Panc1 (cell line): ENCODE measurements around the gene CARD10. TPM values are rescaled to one million over a fixed set of nuclear protein-coding genes. Genes with fewer than 3 reads are reported as not detected.

Experiments
- ATAC-seq: fragments of 200-7000 bp; cut with Tn5 transposase; 2 replicates; pipeline ENCODE4 v1.9.1; 2020; ENCODE audit warnings: mild to moderate bottlenecking, moderate library complexity
- BruUV-seq: library from RNA; stranded (reverse); fragments of 400-500 nt; replicated peaks from 2 replicates; lab custom pipeline; 2021; lab: Mats Ljungman, UMichigan
- CTCF ChIA-PET: fragments of 300-600 bp; sonication (Branson Sonifier 250); formaldehyde crosslinking; loops from one replicate; lab custom pipeline; 2022; ENCODE audit warnings: antibody characterized with exemption; lab: Charles Lee
- POLR2A ChIA-PET: fragments of 300-600 bp; sonication (Branson Sonifier 250); formaldehyde crosslinking; loops from one replicate; lab custom pipeline; 2022; ENCODE audit warnings: antibody characterized with exemption; lab: Charles Lee
- DNase-seq: peaks from one replicate; pipeline ENCODE4 v3.0.0-alpha.2; 2010; ENCODE audit warnings: low read depth, low spot score
- H3K27ac ChIP-seq: 2 replicates; pipeline ENCODE4 v1.5.1; 2011; ENCODE audit warnings: mild to moderate bottlenecking, low read length, inconsistent platforms
- H3K27me3 ChIP-seq: fragments of 200-500 bp; sonication (Bioruptor generic); 2 replicates; pipeline ENCODE4 v1.6.0; 2014; ENCODE audit warnings: low read length, inconsistent platforms; ENCODE audit not compliant: control insufficient read depth, insufficient read depth
- H3K36me3 ChIP-seq: fragments of 200-500 bp; sonication (Bioruptor generic); 2 replicates; pipeline ENCODE4 v1.5.1; 2014; ENCODE audit warnings: inconsistent platforms, mild to moderate bottlenecking, low read length, moderate library complexity; ENCODE audit not compliant: control insufficient read depth, insufficient read depth
- H3K4me1 ChIP-seq: 2 replicates; pipeline ENCODE4 v1.5.1; 2011; ENCODE audit warnings: inconsistent platforms, mild to moderate bottlenecking, low read length, moderate library complexity; ENCODE audit not compliant: control insufficient read depth, insufficient read depth
- H3K4me3 ChIP-seq, 2 experiments: 2 replicates each; pipeline ENCODE4 v1.5.1; 2011 to 2012; ENCODE audit warnings: low read depth in 2 of 2, low read length in 2 of 2, mild to moderate bottlenecking in 2 of 2, inconsistent platforms in 1 of 2, moderate library complexity in 1 of 2
- H3K9me3 ChIP-seq: fragments of 200-500 bp; sonication (Bioruptor generic); 2 replicates; pipeline ENCODE4 v1.5.1; 2014; ENCODE audit warnings: low read depth, mild to moderate bottlenecking, inconsistent platforms, low read length, moderate library complexity; ENCODE audit not compliant: control insufficient read depth, insufficient read depth
- CTCF ChIP-seq: fragments of 450-650 bp; IDR thresholded peaks from 2 replicates; pipeline ENCODE4 v1.5.1; 2017; ENCODE audit warnings: mild to moderate bottlenecking
- POLR2AphosphoS5 ChIP-seq: IDR thresholded peaks from 2 replicates; pipeline ENCODE4 v1.6.1; 2012; ENCODE audit warnings: mild to moderate bottlenecking, low read depth, low read length, moderate library complexity
- REST ChIP-seq, 2 experiments: IDR thresholded peaks; 2 replicates each; pipeline ENCODE4 v1.6.1; 2011 to 2012; ENCODE audit warnings: low read depth in 2 of 2, control low read depth in 1 of 2, low read length in 1 of 2, mild to moderate bottlenecking in 1 of 2, moderate library complexity in 1 of 2; ENCODE audit not compliant: insufficient read depth in 1 of 2
- SIN3A ChIP-seq: IDR thresholded peaks from 2 replicates; pipeline ENCODE4 v1.6.1; 2012; ENCODE audit warnings: low read depth, mild to moderate bottlenecking, low read length, moderate library complexity, borderline replicate concordance; ENCODE audit not compliant: insufficient read depth
- TCF7L2 ChIP-seq: IDR thresholded peaks from 2 replicates; pipeline ENCODE4 v1.6.1; 2011; ENCODE audit warnings: mild to moderate bottlenecking, low read depth, low read length, inconsistent platforms
- in situ Hi-C: cut with HindIII; loops from 2 replicates; pipeline ENCODE4 v1.10.0; 2016; ENCODE audit warnings: low sequenced_read_pairs, low pct_unique_long_range_greater_than_20kb
- intact Hi-C: fragments of 100-400 bp; cut with micrococcal nuclease; formaldehyde crosslinking; loops from one replicate; pipeline ENCODE4 v1.10.0; 2022; ENCODE audit not compliant: unreplicated experiment
- total RNA-seq: library from RNA; stranded (reverse); gene quantifications from one replicate; pipeline ENCODE4 v1.2.1, GENCODE V29; 2021; ENCODE audit not compliant: unreplicated experiment

Gene CARD10
- total RNA-seq, 1 experiment from 2014 or later: 43.1 TPM

- Histone ChIP-seq H3K27me3 (no peaks in the 10 kb centered on the region), H3K4me3 (no peak overlapping the region), H3K36me3 (no peaks in the 10 kb centered on the region), H3K9me3 (no peaks in the 10 kb centered on the region), H3K27ac (peak overlapping the region; percentile 34; the same call in 1 of the 2 replicates), H3K4me1 (peaks cover 24% of the 10 kb centered on the region)
- ATAC-seq: peak; percentile 69
- CTCF ChIA-PET: no interaction called here
- BruUV-seq: no TSS peak
- in situ Hi-C loops: no loop called here
- DNase-seq: no peak
- TF ChIP-seq SIN3A: no peak
- POLR2A ChIA-PET: no interaction called here
- intact Hi-C loops: no loop called here
Measured at GRCh38 chr22:37492428-37493344, 26.5 kb downstream of the CARD10 start.

GRCh38 chr22:37491559-37492427 is 27.4 kb downstream of the CARD10 start:
- BruUV-seq: no TSS peak
- intact Hi-C loops: no loop called here
- DNase-seq: no peak
- ATAC-seq: no peak
- no peaks in the 10 kb centered on the region for H3K27me3 ChIP-seq
- H3K27ac ChIP-seq: no peak overlapping the region
- ChIA-PET POLR2A (no interaction called here), CTCF (interaction anchor here (0.6 kb wide), 1 partner anchor 190 kb away, joined by 3 read pairs; no protein-coding TSS in a partner anchor)
- H3K36me3 ChIP-seq: no peaks in the 10 kb centered on the region
- in situ Hi-C loops: no loop called here
- H3K4me3 ChIP-seq: no peak overlapping the region
- peaks cover 19% of the 10 kb centered on the region for H3K4me1 ChIP-seq
- TF ChIP-seq SIN3A (no peak), REST (IDR thresholded peaks at IDR 0.05; ENCODE audit: insufficient read depth in 1 of 2, low read depth in 2 of 2, low read length in 1 of 2) (no peak), POLR2AphosphoS5 (no peak), CTCF (no peak), TCF7L2 (no peak)
- no peaks in the 10 kb centered on the region for H3K9me3 ChIP-seq
